GM12878 (cell line): ENCODE data around the gene CD151. TPM values are rescaled to one million over a fixed set of nuclear protein-coding genes. Genes with fewer than 3 reads are reported as not detected.
A peak's percentile ranks its signal among the peaks of the same experiment; 100 is the strongest.

Experiments
- ATAC-seq: fragments of 200-7000 bp; cut with Tn5 transposase; 3 replicates; pipeline ENCODE4 v1.9.1; 2020; ENCODE audit warnings: mild to moderate bottlenecking, moderate library complexity
- BruUV-seq: library from RNA; stranded (reverse); fragments of 400-500 nt; replicated peaks from 2 replicates; lab custom pipeline; 2021; lab: Mats Ljungman, UMichigan
- CTCF ChIA-PET: fragments of 300-600 bp; sonication (Branson Sonifier 250); formaldehyde crosslinking; extraction: SDS; loops from one replicate; lab custom pipeline; 2021; ENCODE audit warnings: inconsistent platforms; lab: Yijun Ruan, JAX
- POLR2A ChIA-PET: fragments of 350-600 bp; formaldehyde crosslinking; extraction: SDS; loops from one replicate; lab custom pipeline; 2021; ENCODE audit warnings: inconsistent platforms; lab: Charles Lee
- RAD21 ChIA-PET: fragments of 300-600 bp; sonication (Branson Sonifier 250); formaldehyde crosslinking; loops from one replicate; lab custom pipeline; 2023; ENCODE audit warnings: antibody characterized with exemption; ENCODE audit not compliant: unreplicated experiment; lab: Charles Lee
- SMC1A ChIA-PET: fragments of 300-600 bp; sonication (Branson Sonifier 250); formaldehyde crosslinking; loops from one replicate; lab custom pipeline; 2023; ENCODE audit not compliant: unreplicated experiment, uncharacterized antibody; lab: Charles Lee
- DNase-seq: peaks from one replicate; pipeline ENCODE4 v3.0.0-alpha.2; 2011; ENCODE audit warnings: low read depth, low spot score
- FAIRE-seq: peaks from 3 replicates; lab custom pipeline; 2011; peaks lifted over from hg19 to GRCh38; lab: Jason Lieb, UNC
- H2AFZ ChIP-seq: 2 replicates; pipeline ENCODE4 v1.6.0; 2011; ENCODE audit warnings: low read depth, low read length, control low read depth; ENCODE audit not compliant: control insufficient read depth
- H3K27ac ChIP-seq: 2 replicates; pipeline ENCODE4 v1.5.1; 2011; ENCODE audit warnings: control low read depth; ENCODE audit not compliant: control insufficient read depth, insufficient read depth
- H3K27me3 ChIP-seq, 2 experiments: replicated peaks in 1 of 2; 2 replicates each; pipeline versions ENCODE4 v1.6.0 to v1.6.1; 2011; ENCODE audit warnings: low read length in 1 of 2; ENCODE audit not compliant: control insufficient read depth in 2 of 2, insufficient read depth in 2 of 2
- H3K36me3 ChIP-seq, 2 experiments: 2 replicates each; pipeline ENCODE4 v1.5.1; 2011; ENCODE audit warnings: low read length in 1 of 2; ENCODE audit not compliant: control insufficient read depth in 2 of 2, insufficient read depth in 2 of 2
- H3K4me1 ChIP-seq: 2 replicates; pipeline ENCODE4 v1.6.1; 2011; ENCODE audit warnings: mild to moderate bottlenecking, low read length, moderate library complexity, mixed read lengths; ENCODE audit not compliant: control insufficient read depth, insufficient read depth
- H3K4me2 ChIP-seq: 2 replicates; pipeline ENCODE4 v1.6.0; 2011; ENCODE audit warnings: control low read depth; ENCODE audit not compliant: control insufficient read depth, insufficient read depth
- H3K4me3 ChIP-seq: fragments of 200-600 bp; sonication (generic); 2 replicates; pipeline ENCODE4 v1.5.1; 2016
- H3K79me2 ChIP-seq: 2 replicates; pipeline ENCODE4 v1.6.0; 2011; ENCODE audit warnings: low read length; ENCODE audit not compliant: control insufficient read depth, insufficient read depth
- H3K9ac ChIP-seq: 2 replicates; pipeline ENCODE4 v1.8.0; 2011; ENCODE audit warnings: low read length, control low read depth, mixed read lengths; ENCODE audit not compliant: control insufficient read depth, insufficient read depth
- H3K9me3 ChIP-seq: replicated peaks from 3 replicates; pipeline ENCODE4 v1.5.1; 2011; ENCODE audit warnings: mild to moderate bottlenecking, low read length; ENCODE audit not compliant: control insufficient read depth, insufficient read depth
- H4K20me1 ChIP-seq: 2 replicates; pipeline ENCODE4 v1.6.0; 2011; ENCODE audit not compliant: control insufficient read depth, insufficient read depth
- RCOR1 ChIP-seq: conservative IDR thresholded peaks from 2 replicates; pipeline ENCODE4 v1.6.1; 2012; ENCODE audit warnings: low read depth, low read length, improper control_type of control experiment
- WGBS: methylation state at CpG from one replicate; pipeline ENCODE4 v1.1.6; 2016; ENCODE audit warnings: low lambda C conversion rate; ENCODE audit not compliant: insufficient replicate concordance, insufficient coverage; ENCODE audit errors: missing lambda C conversion rate; 5-methylcytosine and 5-hydroxymethylcytosine counted together
- in situ Hi-C: fragments of 300-500 bp; cut with MboI; formaldehyde crosslinking; loops from 9 replicates; pipeline ENCODE4 v1.14.3; 2018; ENCODE audit warnings: mixed read lengths
- intact Hi-C: fragments of 100-400 bp; cut with micrococcal nuclease; formaldehyde crosslinking; loops from one replicate; pipeline ENCODE4 v1.14.2; 2022; ENCODE audit not compliant: unreplicated experiment
- polyA plus RNA-seq, 11 experiments: library from polyadenylated mRNA; depleted of rRNA in 4 of 11; unstranded in 6 of 11; stranded (reverse) in 5 of 11; fragments of >200 nt; fragmentation: Nextera tagmentation in 4 of 11; fragmentation: Illumina TruSeq in 1 of 11; extraction: Ambion mirVana in 4 of 11; extraction: Trizol in 1 of 11; gene quantifications; 1 replicate in 1 of 11; 2 replicates in 10 of 11; pipeline versions ENCODE4 v1.2.1 to v1.2.3, GENCODE V29; 2011 to 2016; ENCODE audit warnings: inconsistent platforms in 2 of 11, missing spikeins in 2 of 11, low read depth in 1 of 11
- total RNA-seq, 4 experiments: library from RNA; depleted of rRNA in 3 of 4; stranded (reverse); fragments of >200 nt in 3 of 4; fragmentation: Illumina TruSeq in 1 of 4; extraction: Trizol in 1 of 4; gene quantifications; 2 replicates each; pipeline versions ENCODE4 v1.2.1 to v1.2.3, GENCODE V29; 2013 to 2021
- TF ChIP-seq, protein P1 (sequence below): IDR thresholded peaks from 2 replicates; pipeline ENCODE4 v1.6.1; 2011; ENCODE audit warnings: borderline replicate concordance, low read depth, mild to moderate bottlenecking, moderate library complexity, mixed read lengths, low read length; ENCODE audit not compliant: insufficient read depth; ENCODE audit errors: extremely low read length

The CD151 gene
- total and polyA plus RNA-seq, 10 of the 15 experiments (the other 5 are each of a cell fraction or from before 2014, with no cell fraction given): 0.52 to 41.7 (median 14.7) TPM

DNA sequence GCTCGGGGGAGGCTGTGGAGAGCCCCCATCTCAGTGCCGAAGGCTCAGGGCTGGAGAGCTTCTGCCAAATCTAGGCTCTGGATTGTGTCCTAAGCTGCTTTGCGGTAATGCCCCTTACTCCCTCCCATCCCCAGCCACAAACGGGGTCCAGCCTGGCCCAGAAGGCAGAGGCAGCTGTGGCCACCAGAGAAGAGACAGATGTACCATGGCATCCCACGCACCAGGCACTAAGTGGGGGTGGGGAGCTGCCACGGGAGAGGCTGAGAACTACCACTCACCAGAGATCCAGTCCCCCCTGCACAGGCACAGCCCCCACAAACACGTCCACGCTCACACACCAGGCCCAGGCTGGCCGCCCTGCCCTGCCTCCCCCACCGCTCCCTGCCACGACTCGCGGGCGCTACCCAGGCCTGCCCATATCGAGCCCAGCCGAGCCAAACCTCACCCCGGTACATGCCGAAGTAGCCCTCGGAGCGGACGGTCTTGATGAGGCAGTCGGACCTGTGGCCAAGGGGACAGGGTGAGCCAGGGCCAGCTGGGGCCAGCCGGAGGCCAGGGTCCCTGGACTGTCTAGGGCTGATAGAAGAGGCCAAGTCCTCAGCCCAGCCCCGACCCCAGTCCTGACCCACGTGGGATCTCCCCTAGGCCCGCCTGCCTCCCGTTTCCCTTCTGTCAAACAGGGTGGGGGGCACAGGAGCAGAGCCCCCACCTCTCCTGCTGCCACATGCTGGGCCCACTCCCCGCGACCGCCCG is 38.6 kb upstream of the CD151 start:
- SMC1A ChIA-PET: no interaction called here
- CTCF ChIA-PET: no interaction called here
- POLR2A ChIA-PET: no interaction called here

More for the DNA sequence above, 38.6 kb upstream of the CD151 start:
- intact Hi-C loops: no loop called here
- peaks cover 0 to 9% of the 10 kb centered on the region in 2 experiments; a peak in 2 of 4 replicates for H3K36me3 ChIP-seq
- no peak for TF ChIP-seq RCOR1
- TF ChIP-seq, protein P1, sequence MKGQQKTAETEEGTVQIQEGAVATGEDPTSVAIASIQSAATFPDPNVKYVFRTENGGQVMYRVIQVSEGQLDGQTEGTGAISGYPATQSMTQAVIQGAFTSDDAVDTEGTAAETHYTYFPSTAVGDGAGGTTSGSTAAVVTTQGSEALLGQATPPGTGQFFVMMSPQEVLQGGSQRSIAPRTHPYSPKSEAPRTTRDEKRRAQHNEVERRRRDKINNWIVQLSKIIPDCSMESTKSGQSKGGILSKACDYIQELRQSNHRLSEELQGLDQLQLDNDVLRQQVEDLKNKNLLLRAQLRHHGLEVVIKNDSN: peak; percentile 3
- TF ChIP-seq, all 136 proteins: peak for 1
- Histone ChIP-seq H4K20me1 (no peaks in the 10 kb centered on the region), H3K9me3 (no peaks in the 10 kb centered on the region), H3K4me2 (peak overlapping the region; percentile 77), H3K9ac (no peak overlapping the region), H3K79me2 (peaks cover 30% of the 10 kb centered on the region), H3K27me3 (no peaks in the 10 kb centered on the region), H2AFZ (no peak overlapping the region), H3K4me1 (peaks cover 20% of the 10 kb centered on the region), H3K4me3 (no peak overlapping the region), H3K27ac (no peak overlapping the region)
- RAD21 ChIA-PET: interaction anchor here (0.6 kb wide), 1 partner anchor 108 kb away, joined by 3 read pairs; no protein-coding TSS in a partner anchor
- DNase-seq (no peak), FAIRE-seq (no peak), ATAC-seq (no peak)
- WGBS: 87% methylated on average over 31 of the region's 31 CpGs
- no TSS peak for BruUV-seq
- in situ Hi-C loops: no loop called here
